HepG2 (cell line): ENCODE data around the gene PSMA7. TPM values are rescaled to one million over a fixed set of nuclear protein-coding genes. Genes with fewer than 3 reads are reported as not detected.
A peak's percentile ranks its signal among the peaks of the same experiment; 100 is the strongest.

Experiments
- CBX2 ChIP-seq, 2 experiments: fragments of 200-600 bp in 1 of 2; sonication (generic); formaldehyde crosslinking in 1 of 2; IDR thresholded peaks; 2 replicates each; pipeline versions ENCODE4 v1.7.0 to v1.8.1; 2018 to 2022; ENCODE audit warnings: low read depth in 2 of 2, low read length in 1 of 2, mild to moderate bottlenecking in 1 of 2, missing genetic modification reagents in 1 of 2
- CREB1 ChIP-seq, 2 experiments: fragments of 450-650 bp in 1 of 2; IDR thresholded peaks; 2 replicates each; pipeline ENCODE4 v1.6.1; 2016 to 2017; ENCODE audit warnings: control low read depth in 1 of 2, mild to moderate bottlenecking in 1 of 2, missing compliant biosample characterization in 1 of 2, missing genetic modification characterization in 1 of 2
- HNRNPK ChIP-seq: fragments of 200-400 bp; formaldehyde crosslinking; IDR thresholded peaks from 2 replicates; pipeline ENCODE4 v1.6.1; 2018; ENCODE audit warnings: low read length, low read depth, moderate library complexity, mild to moderate bottlenecking; ENCODE audit not compliant: poor library complexity, severe bottlenecking
- MIER3 ChIP-seq: IDR thresholded peaks from 2 replicates; pipeline ENCODE4 v1.6.1; 2016; ENCODE audit warnings: missing compliant biosample characterization, borderline replicate concordance
- RORA ChIP-seq: sonication (generic); formaldehyde crosslinking; IDR thresholded peaks from 2 replicates; pipeline ENCODE4 v1.5.0; 2020; ENCODE audit warnings: mild to moderate bottlenecking, missing genetic modification reagents, moderate library complexity
- ZNF232 ChIP-seq: sonication (generic); formaldehyde crosslinking; IDR thresholded peaks from 2 replicates; pipeline ENCODE4 v1.4.0; 2020; ENCODE audit warnings: missing genetic modification reagents, borderline replicate concordance
- ZNF382 ChIP-seq: sonication (generic); formaldehyde crosslinking; IDR thresholded peaks from 2 replicates; pipeline ENCODE4 v1.5.0; 2020; ENCODE audit warnings: missing genetic modification reagents, mild to moderate bottlenecking, borderline replicate concordance
- ZNF777 ChIP-seq: sonication (generic); formaldehyde crosslinking; IDR thresholded peaks from 2 replicates; pipeline ENCODE4 v1.4.0; 2020; ENCODE audit warnings: missing genetic modification reagents
- polyA plus RNA-seq, 8 experiments: library from polyadenylated mRNA; depleted of rRNA in 3 of 8; stranded (reverse) in 7 of 8; unstranded in 1 of 8; fragments of >200 nt; fragmentation: Illumina TruSeq in 4 of 8; extraction: Trizol in 4 of 8; gene quantifications; 2 replicates each; pipeline versions ENCODE4 v1.2.1 to v1.2.3, GENCODE V29; 2011 to 2016; ENCODE audit warnings: low read depth in 4 of 8, missing spikeins in 1 of 8, mixed read lengths in 1 of 8; ENCODE audit not compliant: insufficient read depth in 1 of 8
- total RNA-seq, 5 experiments: library from RNA; depleted of rRNA; stranded (reverse); fragments of >200 nt; fragmentation: Illumina TruSeq; extraction: Trizol; gene quantifications; 2 replicates each; pipeline ENCODE4 v1.2.3, GENCODE V29; 2016; ENCODE audit warnings: low read depth in 1 of 5
- TF ChIP-seq, protein P1 (sequence below): sonication (generic); formaldehyde crosslinking; IDR thresholded peaks from 2 replicates; pipeline ENCODE4 v1.4.0; 2020; ENCODE audit warnings: missing genetic modification reagents, borderline replicate concordance
- TF ChIP-seq, protein P2 (sequence below): sonication (generic); formaldehyde crosslinking; IDR thresholded peaks from 2 replicates; pipeline ENCODE4 v1.8.1; 2023; ENCODE audit warnings: mild to moderate bottlenecking, moderate library complexity, missing genetic modification reagents
- TF ChIP-seq, protein P3 (sequence below): sonication (generic); formaldehyde crosslinking; IDR thresholded peaks from 2 replicates; pipeline ENCODE4 v1.4.0; 2020; ENCODE audit warnings: low read depth, mild to moderate bottlenecking, missing genetic modification reagents
- TF ChIP-seq, protein P4 (sequence below): sonication (generic); formaldehyde crosslinking; IDR thresholded peaks from 2 replicates; pipeline ENCODE4 v1.4.0; 2020; ENCODE audit warnings: missing genetic modification reagents

The PSMA7 gene
- total and polyA plus RNA-seq, 2 of the 13 experiments (the other 11 are each of a cell fraction or from before 2014, with no cell fraction given) = 531 to 631 TPM

DNA sequence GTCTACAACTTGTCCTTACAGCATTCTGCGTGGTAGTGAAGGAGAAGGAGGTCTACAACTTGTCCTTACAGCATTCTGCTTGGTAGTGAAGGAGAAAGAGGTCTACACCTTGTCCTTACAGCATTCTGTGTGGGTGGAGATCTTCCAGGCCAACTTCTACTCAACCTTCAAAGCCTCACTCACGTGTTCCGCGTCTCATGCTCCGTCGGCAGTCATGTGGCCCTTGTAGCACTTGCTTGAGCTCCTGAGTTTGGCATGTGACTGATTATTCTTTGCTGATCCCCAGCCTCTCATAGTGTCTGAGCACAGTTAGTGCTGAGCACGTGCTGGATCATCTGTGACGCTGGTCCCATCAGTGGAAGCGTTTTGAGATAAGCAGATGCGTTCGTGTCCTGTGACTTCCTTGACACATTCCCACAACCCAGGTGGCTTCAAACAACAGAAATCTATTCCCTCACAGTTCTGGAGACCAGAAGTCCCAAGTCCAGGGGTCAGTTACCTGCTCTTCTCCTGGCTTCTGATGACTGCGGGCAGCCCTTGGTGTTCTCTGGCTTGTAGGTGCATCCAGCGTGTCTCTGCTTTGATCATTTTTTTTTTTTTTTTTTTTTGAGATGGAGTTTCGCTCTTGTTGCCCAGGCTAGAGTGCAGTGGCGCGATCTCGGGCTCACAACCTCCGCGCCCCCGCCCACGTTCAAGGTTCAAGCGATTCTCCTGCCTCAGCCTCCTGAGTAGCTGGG is 3.0 kb upstream of the PSMA7 start (continued):
- TF ChIP-seq, protein P1, sequence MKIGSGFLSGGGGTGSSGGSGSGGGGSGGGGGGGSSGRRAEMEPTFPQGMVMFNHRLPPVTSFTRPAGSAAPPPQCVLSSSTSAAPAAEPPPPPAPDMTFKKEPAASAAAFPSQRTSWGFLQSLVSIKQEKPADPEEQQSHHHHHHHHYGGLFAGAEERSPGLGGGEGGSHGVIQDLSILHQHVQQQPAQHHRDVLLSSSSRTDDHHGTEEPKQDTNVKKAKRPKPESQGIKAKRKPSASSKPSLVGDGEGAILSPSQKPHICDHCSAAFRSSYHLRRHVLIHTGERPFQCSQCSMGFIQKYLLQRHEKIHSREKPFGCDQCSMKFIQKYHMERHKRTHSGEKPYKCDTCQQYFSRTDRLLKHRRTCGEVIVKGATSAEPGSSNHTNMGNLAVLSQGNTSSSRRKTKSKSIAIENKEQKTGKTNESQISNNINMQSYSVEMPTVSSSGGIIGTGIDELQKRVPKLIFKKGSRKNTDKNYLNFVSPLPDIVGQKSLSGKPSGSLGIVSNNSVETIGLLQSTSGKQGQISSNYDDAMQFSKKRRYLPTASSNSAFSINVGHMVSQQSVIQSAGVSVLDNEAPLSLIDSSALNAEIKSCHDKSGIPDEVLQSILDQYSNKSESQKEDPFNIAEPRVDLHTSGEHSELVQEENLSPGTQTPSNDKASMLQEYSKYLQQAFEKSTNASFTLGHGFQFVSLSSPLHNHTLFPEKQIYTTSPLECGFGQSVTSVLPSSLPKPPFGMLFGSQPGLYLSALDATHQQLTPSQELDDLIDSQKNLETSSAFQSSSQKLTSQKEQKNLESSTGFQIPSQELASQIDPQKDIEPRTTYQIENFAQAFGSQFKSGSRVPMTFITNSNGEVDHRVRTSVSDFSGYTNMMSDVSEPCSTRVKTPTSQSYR (CRISPR knock-in tag) = no peak
- TF ChIP-seq, protein P2, sequence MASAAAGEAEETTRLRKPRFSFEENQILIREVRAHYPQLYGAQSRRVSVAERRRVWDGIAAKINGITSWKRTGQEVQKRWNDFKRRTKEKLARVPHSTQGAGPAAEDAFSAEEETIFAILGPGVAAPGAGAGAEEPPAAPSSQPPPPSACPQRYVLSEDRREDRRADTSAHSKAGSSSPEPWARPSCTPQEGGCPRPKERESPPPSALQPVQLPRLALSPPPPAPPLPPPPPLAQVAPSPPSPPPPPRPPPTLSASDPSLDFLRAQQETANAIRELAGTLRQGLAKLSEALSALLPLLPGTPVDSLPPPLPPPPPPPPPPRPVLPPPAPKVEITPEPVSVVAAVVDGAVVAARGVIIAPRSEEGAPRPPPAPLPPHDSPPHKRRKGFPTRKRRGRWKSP = no peak
- no peak for TF ChIP-seq HNRNPK
- TF ChIP-seq CREB1 (IDR thresholded peaks at IDR 0.05) = peak; percentile 63
- TF ChIP-seq CREB1 (CRISPR knock-in tag; IDR thresholded peaks at IDR 0.05) = no peak; the same call in 1 of the 2 replicates
- no peak for TF ChIP-seq ZNF232 (CRISPR knock-in tag)
- TF ChIP-seq RORA (CRISPR knock-in tag) = no peak
- TF ChIP-seq, protein P3, sequence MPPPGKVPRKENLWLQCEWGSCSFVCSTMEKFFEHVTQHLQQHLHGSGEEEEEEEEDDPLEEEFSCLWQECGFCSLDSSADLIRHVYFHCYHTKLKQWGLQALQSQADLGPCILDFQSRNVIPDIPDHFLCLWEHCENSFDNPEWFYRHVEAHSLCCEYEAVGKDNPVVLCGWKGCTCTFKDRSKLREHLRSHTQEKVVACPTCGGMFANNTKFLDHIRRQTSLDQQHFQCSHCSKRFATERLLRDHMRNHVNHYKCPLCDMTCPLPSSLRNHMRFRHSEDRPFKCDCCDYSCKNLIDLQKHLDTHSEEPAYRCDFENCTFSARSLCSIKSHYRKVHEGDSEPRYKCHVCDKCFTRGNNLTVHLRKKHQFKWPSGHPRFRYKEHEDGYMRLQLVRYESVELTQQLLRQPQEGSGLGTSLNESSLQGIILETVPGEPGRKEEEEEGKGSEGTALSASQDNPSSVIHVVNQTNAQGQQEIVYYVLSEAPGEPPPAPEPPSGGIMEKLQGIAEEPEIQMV = no peak
- TF ChIP-seq, protein P4, sequence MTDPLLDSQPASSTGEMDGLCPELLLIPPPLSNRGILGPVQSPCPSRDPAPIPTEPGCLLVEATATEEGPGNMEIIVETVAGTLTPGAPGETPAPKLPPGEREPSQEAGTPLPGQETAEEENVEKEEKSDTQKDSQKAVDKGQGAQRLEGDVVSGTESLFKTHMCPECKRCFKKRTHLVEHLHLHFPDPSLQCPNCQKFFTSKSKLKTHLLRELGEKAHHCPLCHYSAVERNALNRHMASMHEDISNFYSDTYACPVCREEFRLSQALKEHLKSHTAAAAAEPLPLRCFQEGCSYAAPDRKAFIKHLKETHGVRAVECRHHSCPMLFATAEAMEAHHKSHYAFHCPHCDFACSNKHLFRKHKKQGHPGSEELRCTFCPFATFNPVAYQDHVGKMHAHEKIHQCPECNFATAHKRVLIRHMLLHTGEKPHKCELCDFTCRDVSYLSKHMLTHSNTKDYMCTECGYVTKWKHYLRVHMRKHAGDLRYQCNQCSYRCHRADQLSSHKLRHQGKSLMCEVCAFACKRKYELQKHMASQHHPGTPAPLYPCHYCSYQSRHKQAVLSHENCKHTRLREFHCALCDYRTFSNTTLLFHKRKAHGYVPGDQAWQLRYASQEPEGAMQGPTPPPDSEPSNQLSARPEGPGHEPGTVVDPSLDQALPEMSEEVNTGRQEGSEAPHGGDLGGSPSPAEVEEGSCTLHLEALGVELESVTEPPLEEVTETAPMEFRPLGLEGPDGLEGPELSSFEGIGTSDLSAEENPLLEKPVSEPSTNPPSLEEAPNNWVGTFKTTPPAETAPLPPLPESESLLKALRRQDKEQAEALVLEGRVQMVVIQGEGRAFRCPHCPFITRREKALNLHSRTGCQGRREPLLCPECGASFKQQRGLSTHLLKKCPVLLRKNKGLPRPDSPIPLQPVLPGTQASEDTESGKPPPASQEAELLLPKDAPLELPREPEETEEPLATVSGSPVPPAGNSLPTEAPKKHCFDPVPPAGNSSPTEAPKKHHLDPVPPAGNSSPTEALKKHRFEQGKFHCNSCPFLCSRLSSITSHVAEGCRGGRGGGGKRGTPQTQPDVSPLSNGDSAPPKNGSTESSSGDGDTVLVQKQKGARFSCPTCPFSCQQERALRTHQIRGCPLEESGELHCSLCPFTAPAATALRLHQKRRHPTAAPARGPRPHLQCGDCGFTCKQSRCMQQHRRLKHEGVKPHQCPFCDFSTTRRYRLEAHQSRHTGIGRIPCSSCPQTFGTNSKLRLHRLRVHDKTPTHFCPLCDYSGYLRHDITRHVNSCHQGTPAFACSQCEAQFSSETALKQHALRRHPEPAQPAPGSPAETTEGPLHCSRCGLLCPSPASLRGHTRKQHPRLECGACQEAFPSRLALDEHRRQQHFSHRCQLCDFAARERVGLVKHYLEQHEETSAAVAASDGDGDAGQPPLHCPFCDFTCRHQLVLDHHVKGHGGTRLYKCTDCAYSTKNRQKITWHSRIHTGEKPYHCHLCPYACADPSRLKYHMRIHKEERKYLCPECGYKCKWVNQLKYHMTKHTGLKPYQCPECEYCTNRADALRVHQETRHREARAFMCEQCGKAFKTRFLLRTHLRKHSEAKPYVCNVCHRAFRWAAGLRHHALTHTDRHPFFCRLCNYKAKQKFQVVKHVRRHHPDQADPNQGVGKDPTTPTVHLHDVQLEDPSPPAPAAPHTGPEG = no peak
- TF ChIP-seq ZNF777 (CRISPR knock-in tag) = 0 out of 2 replicates have a peak, but pooled peaks have one; percentile 40
- TF ChIP-seq ZNF382 (CRISPR knock-in tag) = no peak
- no peak for TF ChIP-seq CBX2 (IDR thresholded peaks at IDR 0.05; ENCODE audit: low read depth, low read length)
- peak; percentile 43; the same call in 1 of the 2 replicates for TF ChIP-seq CBX2 (CRISPR knock-in tag; IDR thresholded peaks at IDR 0.05; ENCODE audit: low read depth)
- TF ChIP-seq MIER3 (CRISPR knock-in tag) = peak; percentile 48; the same call in 1 of the 2 replicates
